HEK293T (cell line): ENCODE results near the gene TRIM38.
A peak's percentile ranks its signal among the peaks of the same experiment; 100 is the strongest.

Experiments used
- CTCF ChIA-PET: fragments of 350-600 bp; formaldehyde crosslinking; extraction: SDS; loops from one replicate; lab custom pipeline; 2021; ENCODE audit warnings: antibody characterized with exemption, inconsistent platforms; lab: Yijun Ruan, JAX
- POLR2A ChIA-PET: fragments of 350-600 bp; formaldehyde crosslinking; extraction: SDS; loops from one replicate; lab custom pipeline; 2020; ENCODE audit warnings: antibody characterized with exemption, inconsistent platforms; lab: Yijun Ruan, JAX
- DNase-seq: peaks from one replicate; pipeline ENCODE4 v3.0.0; 2012; ENCODE audit warnings: mixed read lengths; ENCODE audit errors: extremely low spot score
- ARNT ChIP-seq: fragments of 450-650 bp; IDR thresholded peaks from 2 replicates; pipeline ENCODE4 v1.6.1; 2017; ENCODE audit warnings: mild to moderate bottlenecking
- BHLHE40 ChIP-seq: fragments of 450-650 bp; IDR thresholded peaks from 2 replicates; pipeline ENCODE4 v1.6.1; 2016; ENCODE audit warnings: mild to moderate bottlenecking, moderate library complexity, borderline replicate concordance
- CTBP1 ChIP-seq: fragments of 450-650 bp; IDR thresholded peaks from 2 replicates; pipeline ENCODE4 v1.6.1; 2016; ENCODE audit warnings: borderline replicate concordance
- ELF4 ChIP-seq: fragments of 450-650 bp; IDR thresholded peaks from 2 replicates; pipeline ENCODE4 v1.6.1; 2017; ENCODE audit warnings: antibody characterized with exemption
- FOXA1 ChIP-seq: fragments of 450-650 bp; IDR thresholded peaks from 2 replicates; pipeline ENCODE4 v1.6.1; 2016; ENCODE audit warnings: mild to moderate bottlenecking
- FOXK2 ChIP-seq: fragments of 450-650 bp; IDR thresholded peaks from 2 replicates; pipeline ENCODE4 v1.6.1; 2016; ENCODE audit warnings: mild to moderate bottlenecking
- FOXM1 ChIP-seq: fragments of 450-650 bp; IDR thresholded peaks from 2 replicates; pipeline ENCODE4 v1.6.1; 2017; ENCODE audit warnings: mild to moderate bottlenecking, borderline replicate concordance
- HDGF ChIP-seq: fragments of 450-650 bp; IDR thresholded peaks from 2 replicates; pipeline ENCODE4 v1.6.1; 2017; ENCODE audit warnings: antibody characterized with exemption, borderline replicate concordance
- L3MBTL2 ChIP-seq: fragments of 450-650 bp; conservative IDR thresholded peaks from 2 replicates; pipeline ENCODE4 v1.6.1; 2016; ENCODE audit warnings: mild to moderate bottlenecking
- LEF1 ChIP-seq: fragments of 450-650 bp; IDR thresholded peaks from 2 replicates; pipeline ENCODE4 v1.6.1; 2017; ENCODE audit warnings: mild to moderate bottlenecking, borderline replicate concordance
- NFRKB ChIP-seq: fragments of 450-650 bp; IDR thresholded peaks from 2 replicates; pipeline ENCODE4 v1.6.1; 2016; ENCODE audit warnings: mild to moderate bottlenecking, moderate library complexity
- SP1 ChIP-seq: fragments of 450-650 bp; IDR thresholded peaks from 2 replicates; pipeline ENCODE4 v1.6.1; 2017
- SUZ12 ChIP-seq: fragments of 450-650 bp; IDR thresholded peaks from 2 replicates; pipeline ENCODE4 v1.6.1; 2016; ENCODE audit warnings: mild to moderate bottlenecking
- TARDBP ChIP-seq: fragments of 450-650 bp; IDR thresholded peaks from 2 replicates; pipeline ENCODE4 v1.6.1; 2016
- ZNF384 ChIP-seq: fragments of 450-650 bp; IDR thresholded peaks from 2 replicates; pipeline ENCODE4 v1.6.1; 2016
- TF ChIP-seq, protein P1 (sequence below): fragments of 450-650 bp; IDR thresholded peaks from 2 replicates; pipeline ENCODE4 v1.6.1; 2016

Gene TRIM38

DNA sequence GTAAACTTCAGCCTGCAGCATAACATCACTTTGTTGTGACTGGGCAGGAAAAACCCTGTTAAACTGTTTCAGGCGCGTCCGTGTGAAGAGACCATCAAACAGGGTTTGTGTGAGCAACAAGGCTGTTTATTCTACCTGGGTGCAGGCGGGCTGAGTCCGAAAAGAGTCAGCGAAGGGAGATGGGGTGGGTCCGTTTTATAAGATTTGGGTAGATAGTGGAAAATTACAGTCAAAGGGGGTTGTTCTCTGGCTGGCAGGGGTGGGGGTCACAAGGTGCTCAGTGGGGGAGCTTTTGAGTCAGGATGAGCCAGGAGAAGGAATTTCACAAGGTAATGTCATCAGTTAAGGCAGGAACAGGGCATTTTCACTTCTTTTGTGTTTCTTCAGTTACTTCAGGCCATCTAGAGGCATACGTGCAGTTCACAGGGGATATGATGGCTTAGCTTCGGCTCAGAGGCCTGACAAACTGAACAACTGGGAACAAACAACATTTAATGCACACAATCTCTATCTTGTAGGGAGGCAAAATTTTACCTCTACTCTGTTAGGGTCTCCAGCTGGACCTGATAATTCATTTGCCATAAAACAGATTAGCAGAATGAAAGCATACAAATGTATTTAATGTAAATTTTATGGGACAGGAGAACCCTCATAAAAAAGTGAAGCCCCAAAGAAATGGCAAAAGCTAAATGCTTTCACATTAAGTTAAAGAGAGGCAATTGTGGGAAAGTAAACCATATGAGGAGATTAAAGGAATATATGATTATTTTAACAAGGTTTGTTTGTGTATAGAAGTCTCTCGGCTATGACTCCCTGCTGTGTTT lies 66.4 kb downstream of the TRIM38 start:
- TF ChIP-seq, protein P1, sequence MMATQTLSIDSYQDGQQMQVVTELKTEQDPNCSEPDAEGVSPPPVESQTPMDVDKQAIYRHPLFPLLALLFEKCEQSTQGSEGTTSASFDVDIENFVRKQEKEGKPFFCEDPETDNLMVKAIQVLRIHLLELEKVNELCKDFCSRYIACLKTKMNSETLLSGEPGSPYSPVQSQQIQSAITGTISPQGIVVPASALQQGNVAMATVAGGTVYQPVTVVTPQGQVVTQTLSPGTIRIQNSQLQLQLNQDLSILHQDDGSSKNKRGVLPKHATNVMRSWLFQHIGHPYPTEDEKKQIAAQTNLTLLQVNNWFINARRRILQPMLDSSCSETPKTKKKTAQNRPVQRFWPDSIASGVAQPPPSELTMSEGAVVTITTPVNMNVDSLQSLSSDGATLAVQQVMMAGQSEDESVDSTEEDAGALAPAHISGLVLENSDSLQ, result peak; percentile 65
- no peak for TF ChIP-seq SP1
- TF ChIP-seq LEF1, result peak; percentile 88; the same call in 1 of the 2 replicates
- TF ChIP-seq CTBP1, result peak; percentile 93
- TF ChIP-seq ARNT, result peak; percentile 74
- no peak for TF ChIP-seq FOXK2
- POLR2A ChIA-PET, result interaction anchor here (0.8 to 16.4 kb wide), 13 partner anchors 7 to 1865 kb away, joined by 3 to 715 read pairs (median 7); a partner anchor contains a TSS
- CTCF ChIA-PET, result interaction anchor here (0.6 to 1.2 kb wide), 2 partner anchors 38 to 221 kb away, joined by 3 to 4 read pairs; a partner anchor contains a TSS
- no peak for DNase-seq

DNA sequence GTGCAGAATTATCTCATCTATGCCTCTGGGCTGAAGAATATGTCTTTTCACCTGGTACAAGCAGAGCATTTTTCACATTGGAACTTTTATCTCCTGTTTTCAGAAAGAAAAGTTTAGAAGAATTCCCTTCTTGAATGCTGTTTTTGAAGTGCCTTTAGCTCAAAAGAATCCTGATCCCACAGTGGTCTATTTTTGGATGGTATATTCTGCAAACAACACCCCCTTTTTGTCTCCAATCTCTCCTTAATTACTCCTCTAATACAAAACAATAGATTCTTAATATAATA lies 66.9 kb downstream of the TRIM38 start:
- ChIA-PET POLR2A (interaction anchor here (0.8 to 16.4 kb wide), 12 partner anchors 8 to 1864 kb away, joined by 3 to 715 read pairs (median 22); a partner anchor contains a TSS), CTCF (interaction anchor here (0.6 to 1.2 kb wide), 2 partner anchors 37 to 221 kb away, joined by 3 to 4 read pairs; a partner anchor contains a TSS)
- DNase-seq, result no peak
- TF ChIP-seq FOXM1 (no peak), LEF1 (no peak), FOXA1 (no peak), ZNF384 (no peak), FOXK2 (no peak)

DNA sequence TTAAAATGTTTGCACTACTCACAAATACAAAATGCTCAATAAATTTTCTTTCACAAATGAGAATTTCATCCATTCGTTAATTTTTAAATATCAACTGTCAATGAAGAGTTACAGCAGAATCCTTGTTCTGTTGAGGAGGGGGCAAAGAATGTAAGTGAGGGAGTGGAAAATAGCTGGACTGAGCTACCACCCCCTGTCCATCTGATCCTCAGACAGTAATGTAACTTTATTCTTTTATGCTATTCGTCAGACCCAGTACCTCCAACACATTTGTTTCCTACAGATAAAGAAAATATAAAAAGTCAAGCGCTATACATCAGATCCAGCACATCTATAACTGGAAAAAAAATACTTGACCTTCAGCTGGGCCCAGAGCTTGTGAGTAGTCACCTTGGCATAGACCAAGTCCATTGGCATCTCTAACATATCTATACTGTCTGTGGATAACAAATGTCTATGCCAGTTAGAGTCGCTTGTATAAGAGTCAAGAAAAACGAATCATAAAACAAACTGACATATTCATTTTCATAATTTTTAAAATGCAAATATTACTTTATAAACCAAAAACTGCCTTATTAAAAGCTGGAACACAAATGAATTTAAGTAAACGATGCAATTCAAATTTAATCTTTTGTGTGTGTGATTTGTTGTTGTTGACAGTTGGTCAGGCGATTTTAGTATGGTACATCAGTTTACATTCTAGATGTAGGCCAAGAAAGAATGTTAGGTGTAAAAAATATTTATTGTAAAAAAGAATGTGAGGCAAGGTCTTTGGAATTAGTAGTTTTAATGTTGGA lies 67.5 kb downstream of the TRIM38 start:
- CTCF ChIA-PET, result interaction anchor here (0.6 to 1.2 kb wide), 2 partner anchors 37 to 220 kb away, joined by 3 to 4 read pairs; a partner anchor contains a TSS
- no peak for TF ChIP-seq BHLHE40
- TF ChIP-seq, protein P1, result no peak
- TF ChIP-seq HDGF, result no peak
- TF ChIP-seq ZNF384, result no peak
- TF ChIP-seq SP1, result no peak
- no peak for TF ChIP-seq NFRKB
- TF ChIP-seq FOXK2, result no peak
- TF ChIP-seq TARDBP, result no peak
- DNase-seq, result no peak
- POLR2A ChIA-PET, result interaction anchor here (0.5 to 16.4 kb wide), 20 partner anchors 8 to 1864 kb away, joined by 3 to 715 read pairs (median 22); a partner anchor contains a TSS

DNA sequence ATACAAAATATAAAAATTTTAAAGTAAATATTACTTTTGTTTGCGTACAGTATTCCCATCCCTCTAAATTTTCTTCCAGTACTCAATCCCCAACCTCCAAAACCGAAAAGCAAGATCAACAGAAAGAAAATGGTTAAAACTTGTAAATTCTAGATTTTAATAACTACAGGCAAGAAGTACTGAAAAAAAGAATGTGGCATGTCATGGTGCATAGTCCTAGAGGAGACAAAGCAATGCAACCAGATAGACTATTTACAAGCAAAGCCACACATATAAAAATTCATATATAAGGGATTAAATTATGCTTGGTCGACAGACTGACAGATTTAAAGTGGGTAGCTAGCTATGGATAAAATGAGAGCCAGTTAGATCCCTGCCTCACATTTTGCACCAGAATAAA lies 68.1 kb downstream of the TRIM38 start:
- ChIA-PET CTCF (interaction anchor here (1.2 kb wide), 1 partner anchor 1862 kb away, joined by 3 read pairs; a partner anchor contains a TSS), POLR2A (interaction anchor here (0.9 to 16.4 kb wide), 30 partner anchors 9 to 1863 kb away, joined by 3 to 715 read pairs (median 10); a partner anchor contains a TSS)
- no peak for TF ChIP-seq SUZ12
- TF ChIP-seq, protein P1, result peak; percentile 58
- DNase-seq, result no peak

DNA sequence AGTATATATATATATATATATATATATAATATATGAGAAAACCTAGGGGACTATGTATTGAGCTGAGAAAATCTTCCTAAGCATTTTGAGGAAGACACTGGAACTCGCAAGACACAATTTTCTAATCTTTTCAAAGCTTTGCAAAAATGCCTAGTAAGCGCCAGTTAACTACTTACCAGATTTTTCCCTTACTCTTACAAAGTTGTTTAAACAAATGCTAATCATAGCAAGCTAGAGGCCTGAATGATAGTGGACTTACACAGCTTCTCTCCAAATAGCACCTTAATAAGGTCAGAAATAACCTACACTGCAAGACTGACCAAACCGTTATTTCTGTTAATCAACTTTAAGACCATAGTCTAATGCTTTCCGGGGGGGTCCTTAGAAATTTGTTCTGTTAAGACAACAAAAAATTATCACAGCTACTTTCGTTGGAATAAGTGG lies 68.6 kb downstream of the TRIM38 start:
- no peak for DNase-seq
- ChIA-PET CTCF (interaction anchor here (1.2 kb wide), 1 partner anchor 1862 kb away, joined by 3 read pairs; a partner anchor contains a TSS), POLR2A (interaction anchor here (0.9 to 16.4 kb wide), 36 partner anchors 9 to 1863 kb away, joined by 3 to 715 read pairs (median 9); a partner anchor contains a TSS)
- TF ChIP-seq L3MBTL2 (no peak), BHLHE40 (no peak), ELF4 (peak; percentile 16; the same call in 1 of the 2 replicates), SUZ12 (no peak), FOXK2 (no peak)

DNA sequence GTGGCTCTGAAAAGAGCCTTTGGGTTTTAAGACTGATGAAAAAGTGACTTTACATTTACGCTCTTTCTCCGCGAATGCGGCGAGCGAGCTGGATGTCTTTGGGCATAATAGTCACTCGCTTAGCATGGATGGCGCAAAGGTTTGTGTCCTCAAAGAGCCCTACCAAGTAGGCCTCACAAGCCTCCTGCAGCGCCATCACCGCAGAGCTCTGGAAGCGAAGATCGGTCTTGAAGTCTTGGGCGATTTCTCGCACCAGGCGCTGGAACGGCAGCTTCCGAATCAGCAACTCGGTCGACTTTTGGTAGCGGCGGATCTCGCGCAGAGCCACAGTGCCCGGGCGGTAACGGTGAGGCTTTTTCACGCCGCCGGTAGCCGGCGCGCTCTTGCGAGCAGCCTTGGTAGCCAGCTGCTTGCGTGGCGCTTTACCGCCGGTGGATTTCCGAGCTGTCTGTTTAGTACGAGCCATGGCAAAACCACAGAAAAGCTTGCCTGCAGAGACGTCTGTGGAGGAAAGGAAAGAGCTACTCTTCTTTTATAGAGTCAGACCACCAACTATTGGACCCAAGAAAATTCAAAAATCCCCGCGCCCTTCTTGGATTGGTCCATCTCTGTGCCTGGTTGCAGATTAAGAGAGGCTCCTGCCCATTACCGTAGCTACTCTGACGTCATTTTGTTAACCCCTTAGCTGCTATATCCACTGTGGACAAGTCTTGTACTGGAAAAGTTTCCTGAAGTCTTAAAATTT lies 69.2 kb downstream of the TRIM38 start:
- CTCF ChIA-PET, result interaction anchor here (1.2 kb wide), 1 partner anchor 1861 kb away, joined by 3 read pairs; a partner anchor contains a TSS
- TF ChIP-seq ARNT (no peak), ZNF384 (no peak), FOXK2 (no peak), SUZ12 (no peak), TARDBP (peak; percentile 47; the same call in 1 of the 2 replicates), BHLHE40 (no peak), ELF4 (peak; percentile 97), FOXM1 (peak; percentile 95), FOXA1 (no peak), SP1 (no peak), LEF1 (no peak; the same call in 1 of the 2 replicates), HDGF (no peak), CTBP1 (no peak)
- TF ChIP-seq, protein P1, result peak; percentile 78
- POLR2A ChIA-PET, result interaction anchor here (0.6 to 16.4 kb wide), 43 partner anchors 9 to 1862 kb away, joined by 3 to 715 read pairs (median 9); a partner anchor contains a TSS
- DNase-seq, result peak; percentile 85
